NCI-H146 treated with DMSO at 0.1 percent for 48 hours (cell line): Measurements from ENCODE around the gene PRAMEF7.
"Not testable (repeated sequence)": the region's sequence is repeated elsewhere in the genome, so short reads cannot be mapped to it uniquely, and the experiment has no call there.

Experiments
- DNase-seq: peaks from one replicate; lab custom pipeline; 2025; ENCODE audit not compliant: unreplicated experiment; lab: John Stamatoyannopoulos, UW

Gene PRAMEF7

DNA sequence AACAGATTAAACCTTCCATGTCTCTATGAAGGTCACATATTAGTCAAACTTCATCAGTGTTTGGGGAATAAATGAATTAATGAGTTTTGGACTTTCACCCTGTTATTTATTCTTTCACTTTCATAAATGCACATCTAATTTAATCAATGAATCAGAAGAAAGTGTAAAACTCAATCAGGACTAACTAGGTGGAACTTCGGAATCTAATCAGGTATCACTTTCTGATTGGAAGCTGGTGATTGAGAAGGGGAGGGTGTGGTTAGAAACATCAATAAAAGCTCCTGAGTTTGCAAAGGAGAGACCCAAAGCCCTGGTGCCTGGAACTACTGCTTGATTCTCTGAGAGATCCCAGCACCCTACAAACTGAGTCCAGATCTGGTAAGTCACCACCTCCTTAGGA lies at the start of gene PRAMEF7:
Gene PRAMEF7, plus strand, starts transcription at position 301 of the 400 bp plus-strand sequence. CDS start 1,083 bp downstream, outside the sequence.
- not testable (repeated sequence) for DNase-seq

GRCh38 chr1:12878453-12878852 lies 38.0 kb upstream of the PRAMEF7 start:
- not testable (repeated sequence) for DNase-seq

DNA sequence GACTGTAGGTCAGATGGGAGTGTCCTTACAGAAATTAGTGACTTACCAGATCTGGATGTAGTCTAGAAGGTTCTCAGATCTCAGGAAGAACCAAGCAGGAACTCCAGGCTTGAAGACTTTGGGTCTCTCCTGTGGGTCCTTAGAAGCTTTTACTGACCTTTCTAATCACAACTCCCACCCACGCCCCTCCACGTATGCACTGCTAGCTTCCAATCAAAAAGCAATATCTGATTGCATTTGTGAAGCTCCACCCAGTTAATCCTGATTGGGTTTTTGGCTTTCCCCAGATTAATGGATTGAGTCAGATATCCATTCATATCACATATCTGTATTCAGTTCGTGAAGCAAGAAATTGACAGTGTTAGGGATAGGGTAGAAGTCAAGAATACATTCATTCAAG lies 30.3 kb upstream of the PRAMEF7 start, which contains the start of gene PRAMEF4:
Gene PRAMEF4, minus strand, starts transcription at position 101 of the 400 bp plus-strand sequence. CDS start 2,807 bp downstream, outside the sequence.
- DNase-seq, result not testable (repeated sequence)

GRCh38 chr1:12898170-12898569 lies 18.2 kb upstream of the PRAMEF7 start, which contains the start of gene PRAMEF10:
PRAMEF10 (minus strand) TSS chr1:12898270; CDS start chr1:12895847, 2,423 bp downstream.
- DNase-seq, result not testable (repeated sequence)

DNA sequence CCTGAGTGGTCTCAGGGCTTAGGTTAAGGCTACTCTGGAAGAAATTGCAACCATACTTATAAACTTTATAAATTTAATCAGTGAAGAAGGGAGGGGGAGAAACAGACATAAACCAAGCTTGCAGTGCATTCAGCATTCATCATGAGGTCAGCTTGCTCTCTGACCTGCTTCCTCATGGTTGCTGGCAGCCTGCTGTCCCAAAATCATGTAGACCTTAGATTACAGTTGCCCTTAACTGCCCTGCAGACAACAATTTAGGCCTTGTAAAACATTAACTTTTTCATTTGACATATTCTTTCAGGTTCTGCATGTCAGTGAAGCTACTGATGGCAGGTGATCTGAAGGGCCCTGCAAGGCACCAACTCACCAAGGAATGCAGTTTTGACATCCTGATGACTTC lies 17.2 kb upstream of the PRAMEF7 start:
- not testable (repeated sequence) for DNase-seq

GRCh38 chr1:12903793-12904572 lies 12.4 kb upstream of the PRAMEF7 start:
- DNase-seq, result not testable (repeated sequence)

- DNase-seq, result not testable (repeated sequence)
Observed at GRCh38 chr1:12921749-12922148, 5.3 kb downstream of the PRAMEF7 start.

GRCh38 chr1:12924368-12924767 lies 8.0 kb downstream of the PRAMEF7 start:
- DNase-seq, result not testable (repeated sequence)

DNA sequence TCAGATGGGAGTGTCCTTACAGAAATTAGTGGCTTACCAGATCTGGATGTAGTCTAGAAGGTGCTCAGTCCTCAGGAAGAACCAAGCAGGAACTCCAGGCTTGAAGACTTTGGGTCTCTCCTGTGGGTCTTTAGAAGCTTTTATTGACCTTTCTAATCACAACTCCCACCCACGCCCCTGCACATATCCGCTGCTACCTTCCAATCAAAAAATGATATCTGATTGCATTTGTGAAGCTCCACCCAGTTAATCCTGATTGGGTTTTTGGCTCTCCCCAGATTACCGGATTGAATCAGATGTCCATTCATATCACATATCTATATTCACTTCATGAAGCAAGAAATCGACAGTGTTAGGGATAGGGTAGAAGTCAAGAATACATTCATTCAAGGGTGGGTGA lies 31.1 kb downstream of the PRAMEF7 start, which contains the start of gene PRAMEF6:
Gene PRAMEF6, minus strand, starts transcription at position 101 of the 400 bp plus-strand sequence. CDS start 5,062 bp downstream, outside the sequence.
- DNase-seq, result not testable (repeated sequence)
